Activated T-cell treated with anti-CD3 and anti-CD28 coated beads for 4 hours (primary cell): ENCODE measurements around the gene CDKN2B.
A peak's percentile ranks its signal among the peaks of the same experiment; 100 is the strongest.
"Not testable (repeated sequence)": the region's sequence is repeated elsewhere in the genome, so short reads cannot be mapped to it uniquely, and the experiment has no call there.

Source experiments
- DNase-seq: peaks from one replicate; pipeline ENCODE4 v3.0.0-alpha.2; 2020

Gene CDKN2B

GRCh38 chr9:22008717-22009505, at the start of gene CDKN2B:
Gene CDKN2B, minus strand, starts transcription at chr9:22009305. Its CDS starts 352 bp downstream, at chr9:22008953.
- DNase-seq, result peak; percentile 49

GRCh38 chr9:22057972-22058371, 48.9 kb upstream of the CDKN2B start:
- DNase-seq, result not testable (repeated sequence)

GRCh38 chr9:22056402-22056801, 47.3 kb upstream of the CDKN2B start:
- no peak for DNase-seq

- DNase-seq, result no peak
These were observed 46.0 kb upstream of the CDKN2B start for GRCh38 chr9:22055090-22055489.

- no peak for DNase-seq
These were observed 45.4 kb upstream of the CDKN2B start for GRCh38 chr9:22054529-22054928.

- no peak for DNase-seq
These were observed 45.0 kb upstream of the CDKN2B start for GRCh38 chr9:22054076-22054475.

GRCh38 chr9:22053178-22053577, 44.1 kb upstream of the CDKN2B start:
- DNase-seq, result no peak

- no peak for DNase-seq
These were observed 43.4 kb upstream of the CDKN2B start for GRCh38 chr9:22052376-22052945.

GRCh38 chr9:22050924-22051323, 41.8 kb upstream of the CDKN2B start:
- DNase-seq, result no peak

- DNase-seq, result no peak
These were observed 40.3 kb upstream of the CDKN2B start for GRCh38 chr9:22049411-22049810.

- DNase-seq, result no peak
These were observed 38.5 kb upstream of the CDKN2B start for GRCh38 chr9:22047596-22047995.

GRCh38 chr9:22046243-22046885, 37.3 kb upstream of the CDKN2B start:
- DNase-seq, result no peak

GRCh38 chr9:22045423-22045822, 36.3 kb upstream of the CDKN2B start:
- no peak for DNase-seq

GRCh38 chr9:22044583-22044982, 35.5 kb upstream of the CDKN2B start:
- DNase-seq, result no peak

- DNase-seq, result no peak
These were observed 34.8 kb upstream of the CDKN2B start for GRCh38 chr9:22043928-22044327.

- no peak for DNase-seq
These were observed 32.7 kb upstream of the CDKN2B start for GRCh38 chr9:22041775-22042174.

- DNase-seq, result no peak
These were observed 32.2 kb upstream of the CDKN2B start for GRCh38 chr9:22041344-22041743.

- DNase-seq, result no peak
These were observed 31.7 kb upstream of the CDKN2B start for GRCh38 chr9:22040760-22041159.

GRCh38 chr9:22039258-22039657, 30.2 kb upstream of the CDKN2B start:
- no peak for DNase-seq

- no peak for DNase-seq
These were observed 29.0 kb upstream of the CDKN2B start for GRCh38 chr9:22037954-22038690.

- no peak for DNase-seq
These were observed 27.9 kb upstream of the CDKN2B start for GRCh38 chr9:22036866-22037626.

GRCh38 chr9:22035591-22036011, 26.5 kb upstream of the CDKN2B start:
- no peak for DNase-seq
